ENCODE data around the gene ARID3B. TPM values are rescaled to one million over a fixed set of nuclear protein-coding genes. Genes with fewer than 3 reads are reported as not detected.

The ARID3B gene
- total RNA-seq, 2 experiments from 2014 or later, result 14.2 to 15.9 TPM

- DNase-seq, result no peak
- H3K36me3 Mint-ChIP-seq (ENCODE audit: low read depth), result no peaks in the 10 kb centered on the region
- no peaks in the 10 kb centered on the region for H3K9me3 Mint-ChIP-seq
- intact Hi-C loops (cut with micrococcal nuclease), result no loop called here
- peaks cover 5% of the 10 kb centered on the region for H3K4me1 Mint-ChIP-seq (ENCODE audit: low read depth)
- H3K27me3 Mint-ChIP-seq (ENCODE audit: low read depth), result no peaks in the 10 kb centered on the region
- H3K4me3 Mint-ChIP-seq, result no peak overlapping the region
- H3K27ac Mint-ChIP-seq, result no peak overlapping the region
- CTCF ChIA-PET, result interaction anchor here (0.8 to 1.5 kb wide), 4 partner anchors 64 to 236 kb away, joined by 3 to 5 read pairs (median 3); no protein-coding TSS in a partner anchor
Measured at GRCh38 chr15:74611834-74612233, 70.8 kb downstream of the ARID3B start.

- intact Hi-C loops (cut with micrococcal nuclease), result no loop called here
Measured at GRCh38 chr15:74612677-74613076, 71.7 kb downstream of the ARID3B start.

GRCh38 chr15:74613089-74613952 lies 72.3 kb downstream of the ARID3B start:
- H3K27ac Mint-ChIP-seq, result no peak overlapping the region
- CTCF ChIA-PET, result interaction anchor here (0.6 to 1.5 kb wide), 5 partner anchors 19 to 564 kb away, joined by 3 to 6 read pairs (median 5); no protein-coding TSS in a partner anchor
- peak overlapping the region; percentile 1 for H3K4me3 Mint-ChIP-seq
- H3K27me3 Mint-ChIP-seq (ENCODE audit: low read depth), result no peaks in the 10 kb centered on the region
- H3K4me1 Mint-ChIP-seq (ENCODE audit: low read depth), result peaks cover 20% of the 10 kb centered on the region
- DNase-seq, result no peak
- H3K36me3 Mint-ChIP-seq (ENCODE audit: low read depth), result no peaks in the 10 kb centered on the region
- intact Hi-C loops (cut with micrococcal nuclease), result no loop called here
- H3K9me3 Mint-ChIP-seq, result no peaks in the 10 kb centered on the region

More at GRCh38 chr15:74612677-74613076, 71.7 kb downstream of the ARID3B start:
- no peak for DNase-seq
- no peaks in the 10 kb centered on the region for H3K27me3 Mint-ChIP-seq (ENCODE audit: low read depth)
- H3K27ac Mint-ChIP-seq, result no peak overlapping the region
- no peaks in the 10 kb centered on the region for H3K9me3 Mint-ChIP-seq
- peak overlapping the region; percentile 1 for H3K4me3 Mint-ChIP-seq
- H3K4me1 Mint-ChIP-seq (ENCODE audit: low read depth), result peaks cover 13% of the 10 kb centered on the region
- CTCF ChIA-PET, result interaction anchor here (0.6 to 1.5 kb wide), 3 partner anchors 70 to 228 kb away, joined by 3 to 5 read pairs (median 3); no protein-coding TSS in a partner anchor
- no peaks in the 10 kb centered on the region for H3K36me3 Mint-ChIP-seq (ENCODE audit: low read depth)

GRCh38 chr15:74613953-74614743 lies 73.1 kb downstream of the ARID3B start:
- H3K36me3 Mint-ChIP-seq (ENCODE audit: low read depth), result no peaks in the 10 kb centered on the region
- peaks cover 28% of the 10 kb centered on the region for H3K4me1 Mint-ChIP-seq (ENCODE audit: low read depth)
- H3K9me3 Mint-ChIP-seq, result no peaks in the 10 kb centered on the region
- intact Hi-C loops (cut with micrococcal nuclease), result loop anchor here (1.0 to 2.0 kb wide), 4 partner anchors 16 to 837 kb away; partner anchors contain the start of genes SIN3A, UBL7 and ULK3
- no peak overlapping the region for H3K27ac Mint-ChIP-seq
- peak overlapping the region; percentile 90 for H3K4me3 Mint-ChIP-seq
- no peak for DNase-seq
- H3K27me3 Mint-ChIP-seq (ENCODE audit: low read depth), result no peaks in the 10 kb centered on the region
- CTCF ChIA-PET, result interaction anchor here (0.8 to 1.4 kb wide), 3 partner anchors 18 to 239 kb away, joined by 3 to 6 read pairs (median 5); no protein-coding TSS in a partner anchor

GRCh38 chr15:74614744-74615507 lies 73.9 kb downstream of the ARID3B start:
- Mint-ChIP-seq H3K27me3 (ENCODE audit: low read depth) (no peaks in the 10 kb centered on the region), H3K36me3 (ENCODE audit: low read depth) (peaks cover 2% of the 10 kb centered on the region)

GRCh38 chr15:74615508-74616365 lies 74.7 kb downstream of the ARID3B start, which contains the start of gene CLK3:
Gene CLK3 (plus strand): TSS chr15:74615836. CDS start chr15:74619197, 3,361 bp downstream.
- intact Hi-C loops (cut with micrococcal nuclease), result loop anchor here (1.0 to 2.0 kb wide), 3 partner anchors 74 to 835 kb away; partner anchors contain the start of genes ARID3B, SIN3A and ULK3
- peaks cover 39% of the 10 kb centered on the region for H3K4me1 Mint-ChIP-seq (ENCODE audit: low read depth)
- peak within 1 kb of the TSS; percentile 95 for H3K27ac Mint-ChIP-seq
- peak within 1 kb of the TSS; percentile 90 for H3K4me3 Mint-ChIP-seq
- H3K27me3 Mint-ChIP-seq (ENCODE audit: low read depth), result no peaks in the 10 kb centered on the region
- H3K9me3 Mint-ChIP-seq, result no peaks in the 10 kb centered on the region
- CTCF ChIA-PET, result interaction anchor here (0.7 to 10.0 kb wide), 5 partner anchors 20 to 172 kb away, joined by 3 to 180 read pairs (median 7); no protein-coding TSS in a partner anchor
- peaks cover 7% of the 10 kb centered on the region for H3K36me3 Mint-ChIP-seq (ENCODE audit: low read depth)
- DNase-seq, result peak; percentile 97

More at GRCh38 chr15:74614744-74615507, 73.9 kb downstream of the ARID3B start:
- CTCF ChIA-PET, result interaction anchor here (1.4 kb wide), 1 partner anchor 17 kb away, joined by 6 read pairs; no protein-coding TSS in a partner anchor
- Mint-ChIP-seq H3K9me3 (no peaks in the 10 kb centered on the region), H3K4me1 (ENCODE audit: low read depth) (peaks cover 33% of the 10 kb centered on the region), H3K27ac (peak overlapping the region; percentile 95), H3K4me3 (peak overlapping the region; percentile 90)
- intact Hi-C loops (cut with micrococcal nuclease), result loop anchor here (1.0 to 2.0 kb wide), 5 partner anchors 17 to 836 kb away; partner anchors contain the start of genes ARID3B, SIN3A, UBL7 and ULK3
- peak; percentile 81 for DNase-seq

GRCh38 chr15:74616366-74616939 lies 75.4 kb downstream of the ARID3B start:
- Mint-ChIP-seq H3K27ac (peak overlapping the region; percentile 90), H3K9me3 (no peaks in the 10 kb centered on the region), H3K4me1 (ENCODE audit: low read depth) (peaks cover 46% of the 10 kb centered on the region), H3K27me3 (ENCODE audit: low read depth) (no peaks in the 10 kb centered on the region), H3K4me3 (peak overlapping the region; percentile 90), H3K36me3 (ENCODE audit: low read depth) (peaks cover 12% of the 10 kb centered on the region)
- intact Hi-C loops (cut with micrococcal nuclease), result no loop called here
- DNase-seq, result peak; percentile 72
- CTCF ChIA-PET, result interaction anchor here (0.6 to 10.0 kb wide), 12 partner anchors 11 to 751 kb away, joined by 3 to 180 read pairs (median 4); partner anchors contain the start of gene MAN2C1

- CTCF ChIA-PET, result interaction anchor here (0.5 to 10.0 kb wide), 13 partner anchors 10 to 751 kb away, joined by 3 to 180 read pairs (median 4); partner anchors contain the start of gene MAN2C1
- Mint-ChIP-seq H3K4me1 (ENCODE audit: low read depth) (peaks cover 47% of the 10 kb centered on the region), H3K27me3 (ENCODE audit: low read depth) (no peaks in the 10 kb centered on the region), H3K27ac (peak overlapping the region; percentile 90), H3K9me3 (no peaks in the 10 kb centered on the region), H3K4me3 (peak overlapping the region; percentile 90), H3K36me3 (ENCODE audit: low read depth) (peaks cover 17% of the 10 kb centered on the region)
- no peak for DNase-seq
- intact Hi-C loops (cut with micrococcal nuclease), result no loop called here
Measured at GRCh38 chr15:74616996-74617395, 76.0 kb downstream of the ARID3B start.

- CTCF ChIA-PET, result interaction anchor here (1.7 to 10.0 kb wide), 4 partner anchors 9 to 158 kb away, joined by 6 to 180 read pairs (median 24); no protein-coding TSS in a partner anchor
- no peaks in the 10 kb centered on the region for H3K27me3 Mint-ChIP-seq (ENCODE audit: low read depth)
- peaks cover 50% of the 10 kb centered on the region for H3K4me1 Mint-ChIP-seq (ENCODE audit: low read depth)
- peak overlapping the region; percentile 63 for H3K27ac Mint-ChIP-seq
- DNase-seq, result no peak
- H3K36me3 Mint-ChIP-seq (ENCODE audit: low read depth), result peaks cover 30% of the 10 kb centered on the region
- intact Hi-C loops (cut with micrococcal nuclease), result no loop called here
- no peaks in the 10 kb centered on the region for H3K9me3 Mint-ChIP-seq
- no peak overlapping the region for H3K4me3 Mint-ChIP-seq
Measured at GRCh38 chr15:74618841-74619596, 78.0 kb downstream of the ARID3B start.
